T-helper 2 cell treated with Interferon-gamma antibody and Interleukin-4, amounts not matched to agents 5 μg/mL and 100 μg/mL, for 36 hours (primary cell): Measurements from ENCODE around the gene EFCAB6.

Experiments used
- DNase-seq: peaks from one replicate; pipeline ENCODE4 v3.0.0; 2021; ENCODE audit warnings: low spot score
- H3K27ac Mint-ChIP-seq: one replicate; pipeline ENCODE4 v1.8.0; 2021; ENCODE audit warnings: mild to moderate bottlenecking, mixed read lengths
- H3K27me3 Mint-ChIP-seq: one replicate; pipeline ENCODE4 v1.8.0; 2021; ENCODE audit warnings: low read depth, mixed read lengths
- H3K36me3 Mint-ChIP-seq: one replicate; pipeline ENCODE4 v1.8.0; 2021; ENCODE audit warnings: low read depth, mixed read lengths
- H3K4me1 Mint-ChIP-seq: one replicate; pipeline ENCODE4 v1.8.0; 2021; ENCODE audit warnings: low read depth, mixed read lengths
- H3K4me3 Mint-ChIP-seq: one replicate; pipeline ENCODE4 v1.8.0; 2022; ENCODE audit warnings: mild to moderate bottlenecking, moderate library complexity, mixed read lengths
- H3K9me3 Mint-ChIP-seq: one replicate; pipeline ENCODE4 v1.8.0; 2021; ENCODE audit warnings: mixed read lengths

The EFCAB6 gene

DNA sequence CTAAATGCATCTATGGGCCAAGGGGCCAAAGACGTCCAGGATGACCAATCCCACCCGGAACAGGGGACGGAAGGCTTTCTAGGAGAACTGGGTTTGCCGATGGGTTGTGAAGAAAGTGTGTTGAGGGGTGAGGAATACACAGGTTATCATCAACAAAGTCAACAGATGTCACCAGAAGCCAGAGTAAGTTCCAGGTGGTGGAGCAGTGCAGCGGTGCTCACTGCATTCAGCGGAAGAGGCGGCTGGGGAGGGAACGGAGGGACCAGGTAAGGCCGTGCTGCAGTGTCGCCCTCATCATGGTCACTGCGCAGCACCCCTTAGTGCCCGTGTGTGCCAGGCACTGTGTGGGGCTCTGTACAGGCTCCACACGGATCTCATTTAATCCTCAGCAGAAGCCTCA, 176.0 kb downstream of the EFCAB6 start:
- Mint-ChIP-seq H3K9me3 (peaks cover 15% of the 10 kb centered on the region), H3K36me3 (no peaks in the 10 kb centered on the region), H3K27me3 (no peaks in the 10 kb centered on the region), H3K4me1 (no peaks in the 10 kb centered on the region), H3K4me3 (no peak overlapping the region), H3K27ac (no peak overlapping the region)
- no peak for DNase-seq

DNA sequence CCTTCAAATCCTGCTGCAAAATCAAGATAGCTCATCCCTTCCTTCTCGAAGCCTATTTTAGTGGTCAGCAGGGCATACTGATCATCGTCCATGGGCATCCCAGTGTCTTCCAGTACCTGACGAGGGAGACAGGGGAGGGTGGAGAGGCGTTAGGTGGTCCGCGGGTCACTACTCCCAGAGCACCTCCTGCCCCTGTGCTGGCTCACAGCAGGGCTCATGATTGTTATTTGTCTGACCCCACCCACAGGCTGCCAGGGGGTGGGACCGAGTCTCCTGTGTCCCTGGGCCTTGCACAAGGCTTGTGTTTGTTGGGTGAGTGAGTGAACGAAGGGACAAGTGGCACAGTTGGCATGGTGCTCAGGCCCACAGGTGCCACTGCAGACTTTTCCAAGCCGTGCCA, 177.0 kb downstream of the EFCAB6 start:
- Mint-ChIP-seq H3K36me3 (no peaks in the 10 kb centered on the region), H3K9me3 (peaks cover 15% of the 10 kb centered on the region), H3K27ac (no peak overlapping the region), H3K4me3 (no peak overlapping the region), H3K27me3 (no peaks in the 10 kb centered on the region), H3K4me1 (no peaks in the 10 kb centered on the region)
- DNase-seq: no peak

DNA sequence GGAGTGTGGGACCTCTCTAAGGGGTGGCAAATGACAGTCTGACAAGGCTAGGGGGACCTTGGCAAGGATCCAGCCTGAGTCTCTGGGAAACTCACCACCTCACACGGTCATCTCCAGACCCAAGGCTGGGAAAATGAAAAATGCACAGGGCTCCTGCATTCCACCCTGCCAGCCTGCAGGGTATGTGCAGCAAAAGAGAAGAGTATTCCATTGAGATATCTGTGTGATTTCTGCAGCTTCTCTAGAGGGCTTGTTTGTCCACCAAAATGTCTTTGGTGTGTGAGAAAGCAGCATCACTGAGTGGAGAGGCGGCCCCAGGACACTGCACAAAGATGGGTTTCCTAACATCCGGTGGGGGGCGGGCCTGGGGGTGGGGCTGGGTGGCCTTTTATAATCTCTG, 177.8 kb downstream of the EFCAB6 start:
- Mint-ChIP-seq H3K27me3 (no peaks in the 10 kb centered on the region), H3K4me3 (no peak overlapping the region), H3K36me3 (no peaks in the 10 kb centered on the region), H3K27ac (no peak overlapping the region), H3K4me1 (no peaks in the 10 kb centered on the region), H3K9me3 (peaks cover 9% of the 10 kb centered on the region)
- DNase-seq: no peak

DNA sequence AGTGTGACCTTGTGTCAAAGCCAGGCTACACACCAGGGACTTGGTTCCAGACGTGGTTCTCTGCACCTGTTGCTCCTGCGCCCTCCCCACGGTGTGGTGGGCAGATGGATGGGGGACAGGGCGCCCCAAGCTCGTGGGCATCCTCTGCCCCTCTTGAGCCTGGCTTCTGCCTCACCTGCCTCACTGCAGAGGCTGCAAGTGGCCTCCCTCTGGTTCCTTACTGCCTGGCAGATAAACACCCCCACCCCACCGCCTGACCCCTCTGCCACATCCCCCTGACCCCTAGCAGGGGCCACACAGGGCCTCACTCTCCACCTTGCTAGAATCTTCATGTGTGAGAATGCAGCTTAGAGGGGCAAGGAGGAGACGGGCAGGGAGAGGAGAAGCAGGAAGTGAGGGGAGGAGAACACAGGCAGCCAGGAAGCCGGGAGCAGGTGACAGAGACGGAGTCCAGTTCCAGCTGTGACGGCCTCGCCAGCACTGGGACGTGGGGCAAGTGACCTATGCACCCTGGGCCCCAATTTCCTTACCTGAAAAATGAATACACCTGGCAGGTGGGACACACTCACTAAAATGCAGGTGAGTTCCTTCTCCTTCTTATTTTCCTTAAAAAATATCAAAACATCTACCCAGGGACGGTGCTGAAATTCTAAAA, 178.3 kb downstream of the EFCAB6 start:
- no peaks in the 10 kb centered on the region for H3K27me3 Mint-ChIP-seq
- no peak for DNase-seq
- H3K4me1 Mint-ChIP-seq: no peaks in the 10 kb centered on the region
- H3K36me3 Mint-ChIP-seq: no peaks in the 10 kb centered on the region
- H3K4me3 Mint-ChIP-seq: no peak overlapping the region
- H3K27ac Mint-ChIP-seq: no peak overlapping the region
- peaks cover 4% of the 10 kb centered on the region for H3K9me3 Mint-ChIP-seq

DNA sequence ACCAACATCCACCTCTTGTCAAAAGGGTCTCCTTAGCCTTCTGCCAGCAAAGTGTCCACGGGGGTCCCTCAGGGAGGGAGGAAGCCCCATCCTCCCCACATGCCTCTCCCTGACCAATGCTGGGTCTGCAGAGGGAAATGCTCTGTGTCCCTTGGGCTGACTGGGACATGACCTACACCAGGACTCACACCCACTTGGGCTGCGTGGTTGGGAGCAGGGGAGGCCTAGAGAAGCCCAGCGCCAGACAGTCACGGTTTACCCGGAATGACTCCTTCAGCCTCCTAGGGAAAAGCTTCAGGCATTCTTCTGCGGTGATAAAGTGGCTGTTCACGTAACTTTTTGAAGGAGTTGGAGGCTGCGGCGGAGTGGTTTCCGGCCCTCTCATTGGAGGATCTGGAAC, 180.3 kb downstream of the EFCAB6 start:
- Mint-ChIP-seq H3K9me3 (no peaks in the 10 kb centered on the region), H3K27me3 (no peaks in the 10 kb centered on the region), H3K4me1 (no peaks in the 10 kb centered on the region), H3K4me3 (no peak overlapping the region), H3K36me3 (no peaks in the 10 kb centered on the region), H3K27ac (no peak overlapping the region)
- DNase-seq: no peak

DNA sequence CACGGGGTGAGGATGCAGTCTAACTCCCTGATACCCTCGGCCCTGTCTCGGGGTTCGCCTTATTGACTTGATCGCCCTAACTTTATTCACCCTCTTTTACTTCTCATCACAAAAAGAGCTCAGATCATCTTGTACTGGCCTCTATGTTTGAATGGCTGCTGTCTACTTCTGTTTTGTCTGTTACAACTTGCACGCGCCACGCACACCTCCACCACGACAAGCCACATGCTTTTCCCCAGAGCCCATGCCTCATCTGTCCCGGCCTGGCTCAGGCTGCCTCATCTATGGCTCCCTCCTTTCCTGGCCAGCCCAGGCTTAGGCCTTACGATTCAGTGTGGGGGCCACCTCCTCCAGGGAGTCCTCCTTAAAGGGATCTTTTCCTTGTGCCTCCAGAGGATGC, 180.9 kb downstream of the EFCAB6 start:
- Mint-ChIP-seq H3K4me3 (no peak overlapping the region), H3K27me3 (no peaks in the 10 kb centered on the region), H3K9me3 (no peaks in the 10 kb centered on the region), H3K36me3 (no peaks in the 10 kb centered on the region), H3K4me1 (no peaks in the 10 kb centered on the region), H3K27ac (no peak overlapping the region)
- no peak for DNase-seq

DNA sequence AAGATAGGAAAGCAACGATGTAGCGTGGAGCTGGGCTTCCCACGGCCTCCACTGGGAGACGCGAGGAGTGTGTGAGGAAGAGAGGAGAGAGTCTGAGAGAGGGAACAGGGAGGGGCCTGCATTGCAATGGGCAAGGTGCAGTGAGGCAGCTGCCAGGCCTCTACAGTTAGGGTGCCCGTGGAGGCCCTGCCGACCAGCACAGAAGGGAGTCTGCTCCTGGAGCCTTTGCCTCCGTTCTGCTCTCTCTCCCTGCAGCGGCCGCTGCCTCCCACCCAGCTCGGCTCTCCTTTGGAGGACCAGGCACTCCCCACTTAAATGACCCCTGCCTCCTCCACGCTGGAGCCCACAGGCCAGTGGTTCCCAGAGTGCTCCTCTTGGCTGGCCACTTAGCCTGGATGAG, 181.7 kb downstream of the EFCAB6 start:
- H3K4me1 Mint-ChIP-seq: no peaks in the 10 kb centered on the region
- no peak overlapping the region for H3K27ac Mint-ChIP-seq
- DNase-seq: no peak
- H3K27me3 Mint-ChIP-seq: no peaks in the 10 kb centered on the region
- H3K4me3 Mint-ChIP-seq: no peak overlapping the region
- H3K36me3 Mint-ChIP-seq: no peaks in the 10 kb centered on the region
- H3K9me3 Mint-ChIP-seq: no peaks in the 10 kb centered on the region

DNA sequence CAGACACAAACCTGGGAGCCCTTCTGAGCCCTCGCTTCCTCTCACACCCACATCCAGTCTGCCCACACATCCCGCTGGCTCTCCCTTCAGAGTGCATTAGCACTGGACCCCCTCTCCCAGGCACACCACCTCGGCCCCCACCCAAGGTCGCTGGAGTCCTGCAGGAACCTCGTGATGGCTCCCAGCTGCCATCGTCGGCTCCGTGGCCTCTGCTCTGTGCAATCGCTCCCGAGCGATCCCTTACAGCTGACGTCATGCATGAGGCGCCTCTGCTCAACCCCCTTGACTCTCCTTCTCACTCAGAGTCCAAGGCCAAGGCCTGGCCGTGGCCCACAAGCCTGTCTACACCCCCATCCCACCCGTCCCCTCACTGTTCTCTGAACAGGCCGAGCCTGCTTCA, 183.9 kb downstream of the EFCAB6 start:
- no peaks in the 10 kb centered on the region for H3K4me1 Mint-ChIP-seq
- no peak overlapping the region for H3K4me3 Mint-ChIP-seq
- H3K9me3 Mint-ChIP-seq: no peaks in the 10 kb centered on the region
- DNase-seq: no peak
- no peaks in the 10 kb centered on the region for H3K27me3 Mint-ChIP-seq
- H3K27ac Mint-ChIP-seq: no peak overlapping the region
- H3K36me3 Mint-ChIP-seq: no peaks in the 10 kb centered on the region

DNA sequence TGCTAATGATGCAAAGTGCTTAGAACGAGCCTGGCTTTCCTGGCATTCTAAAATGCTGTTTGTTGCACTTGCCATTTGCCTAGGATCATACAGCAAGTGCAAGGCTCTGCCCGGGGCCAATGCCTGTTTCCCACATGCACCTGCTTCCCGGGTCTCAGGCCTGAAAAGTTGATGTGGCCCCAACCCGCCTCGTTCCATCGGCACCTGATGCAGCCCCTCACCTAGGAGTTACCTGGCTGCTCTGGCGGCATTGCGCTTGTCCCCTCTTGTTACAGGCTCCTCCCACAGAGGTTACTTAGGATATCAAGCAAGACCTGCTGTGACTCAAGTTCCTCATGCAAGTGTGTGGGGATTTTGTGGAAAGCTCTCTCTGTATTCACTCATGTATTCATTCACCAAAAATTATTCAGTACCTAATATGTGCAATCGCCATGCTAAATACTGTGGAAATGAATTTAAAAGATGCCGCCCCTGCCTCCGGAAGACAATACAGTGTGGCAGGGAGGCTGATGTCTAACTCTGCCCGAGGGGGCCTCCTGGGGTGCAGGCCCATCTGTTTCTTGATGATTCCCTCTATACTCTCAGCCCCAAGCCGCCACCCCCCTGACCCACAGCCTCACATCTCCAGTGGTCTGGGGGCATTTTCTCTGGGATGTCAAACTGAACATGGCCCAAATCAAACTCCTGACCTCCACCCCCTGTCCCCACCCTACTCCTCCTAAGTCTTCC, 184.5 kb downstream of the EFCAB6 start:
- H3K4me1 Mint-ChIP-seq: no peaks in the 10 kb centered on the region
- no peak overlapping the region for H3K27ac Mint-ChIP-seq
- H3K27me3 Mint-ChIP-seq: no peaks in the 10 kb centered on the region
- no peaks in the 10 kb centered on the region for H3K9me3 Mint-ChIP-seq
- no peaks in the 10 kb centered on the region for H3K36me3 Mint-ChIP-seq
- DNase-seq: no peak
- no peak overlapping the region for H3K4me3 Mint-ChIP-seq

DNA sequence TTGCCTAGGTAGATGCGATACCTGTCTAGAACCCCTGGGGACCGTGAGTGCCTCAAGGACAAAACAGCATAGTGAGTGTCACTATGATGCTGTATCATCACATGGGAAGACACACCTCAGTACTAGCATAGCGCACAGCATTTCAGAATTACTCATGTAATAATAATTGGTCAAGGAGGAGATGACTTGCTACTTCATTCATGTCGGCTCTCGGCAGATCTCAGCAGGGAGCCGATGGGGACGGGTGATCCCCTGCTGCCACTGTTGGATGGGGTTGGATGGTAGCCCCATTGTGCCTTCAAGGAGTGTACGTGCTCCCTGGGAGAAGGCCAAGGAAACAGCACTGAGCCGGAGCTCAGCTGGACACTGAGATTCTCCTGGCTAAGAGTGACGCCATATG, 186.9 kb downstream of the EFCAB6 start:
- Mint-ChIP-seq H3K9me3 (no peaks in the 10 kb centered on the region), H3K36me3 (no peaks in the 10 kb centered on the region), H3K27ac (no peak overlapping the region), H3K27me3 (no peaks in the 10 kb centered on the region), H3K4me3 (no peak overlapping the region), H3K4me1 (no peaks in the 10 kb centered on the region)
- DNase-seq: no peak

DNA sequence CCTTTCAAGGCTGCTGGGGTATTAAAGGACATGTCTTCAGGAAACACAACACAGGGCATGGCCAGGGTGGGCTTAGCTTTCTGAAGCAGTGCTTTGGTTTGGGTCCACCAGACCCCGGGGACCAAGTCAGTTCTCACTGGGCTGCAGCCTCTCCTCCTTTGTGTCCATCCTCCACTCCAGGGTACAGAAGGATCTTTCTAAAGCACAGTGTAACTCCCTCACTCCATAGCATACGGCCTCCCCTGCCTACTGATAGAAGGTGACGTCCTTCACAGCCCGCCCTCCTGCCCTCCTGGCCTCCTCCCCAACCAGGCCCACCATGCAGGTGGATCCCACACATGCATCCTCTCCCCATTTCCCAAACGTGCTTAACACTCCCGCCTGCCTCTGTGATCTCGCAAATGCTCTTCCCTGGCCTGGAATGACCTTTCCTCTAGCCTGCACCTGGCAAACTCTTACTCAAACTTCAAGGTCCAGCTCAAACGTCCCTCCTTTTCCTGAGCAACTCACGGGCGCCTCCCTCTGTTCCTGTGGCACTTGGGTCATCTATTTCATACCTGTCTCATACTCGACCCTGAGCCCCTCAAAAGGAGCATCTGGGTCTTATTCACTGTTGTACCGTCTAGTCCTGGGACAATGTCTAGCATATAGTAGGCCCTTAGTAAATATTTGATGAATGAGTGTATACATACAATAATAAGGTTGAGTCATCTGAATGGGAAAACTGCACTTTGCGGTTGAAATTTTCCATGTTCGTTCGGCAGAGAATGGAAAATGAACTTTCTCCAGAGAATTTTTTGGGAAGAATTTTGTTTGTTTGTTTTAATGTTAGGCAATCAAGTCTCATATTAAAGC, 187.7 kb downstream of the EFCAB6 start:
- no peak overlapping the region for H3K27ac Mint-ChIP-seq
- DNase-seq: no peak
- no peak overlapping the region for H3K4me3 Mint-ChIP-seq
- H3K36me3 Mint-ChIP-seq: no peaks in the 10 kb centered on the region
- H3K27me3 Mint-ChIP-seq: peaks cover 1% of the 10 kb centered on the region
- no peaks in the 10 kb centered on the region for H3K4me1 Mint-ChIP-seq
- no peaks in the 10 kb centered on the region for H3K9me3 Mint-ChIP-seq

DNA sequence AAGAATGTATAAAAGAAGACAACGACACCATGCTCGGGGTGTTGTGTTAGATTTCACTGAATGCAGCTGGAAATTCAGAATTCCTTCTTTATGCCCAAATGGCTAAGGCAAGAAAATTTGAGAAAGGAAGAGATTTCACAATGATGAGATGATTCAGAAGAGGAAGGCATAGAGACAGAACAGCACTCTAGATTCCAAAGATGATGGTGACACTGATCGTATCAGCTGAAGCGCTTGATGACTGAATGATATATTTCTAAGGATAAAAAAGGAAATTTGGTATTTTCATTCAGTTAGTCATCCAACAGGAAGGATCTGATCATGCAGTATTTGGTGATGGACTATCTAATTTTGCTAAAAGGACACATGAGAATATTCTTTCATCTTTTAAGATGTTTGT, 189.2 kb downstream of the EFCAB6 start:
- H3K9me3 Mint-ChIP-seq: no peaks in the 10 kb centered on the region
- H3K4me3 Mint-ChIP-seq: no peak overlapping the region
- no peaks in the 10 kb centered on the region for H3K36me3 Mint-ChIP-seq
- H3K4me1 Mint-ChIP-seq: no peaks in the 10 kb centered on the region
- H3K27me3 Mint-ChIP-seq: peaks cover 2% of the 10 kb centered on the region
- H3K27ac Mint-ChIP-seq: no peak overlapping the region
- no peak for DNase-seq

DNA sequence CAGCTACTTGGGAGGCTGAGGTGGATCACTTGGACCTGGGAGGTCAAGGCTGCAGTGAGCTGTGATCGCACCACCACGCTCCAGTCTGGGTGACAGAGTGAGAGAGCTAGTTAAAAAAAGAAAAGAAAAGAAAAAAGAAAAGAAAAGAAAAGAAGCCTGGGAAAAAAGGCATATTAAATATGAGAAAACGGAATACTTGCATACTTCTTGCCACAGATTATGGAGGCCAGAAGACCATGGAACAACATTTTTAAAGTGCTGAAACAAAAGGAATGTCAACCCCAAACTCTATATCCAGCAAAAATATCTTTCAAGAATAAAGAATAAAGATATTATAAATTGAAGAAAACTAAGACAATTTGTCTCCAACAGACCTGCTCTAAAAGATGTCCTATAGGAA, 191.9 kb downstream of the EFCAB6 start:
- Mint-ChIP-seq H3K9me3 (no peaks in the 10 kb centered on the region), H3K4me3 (no peak overlapping the region), H3K27me3 (peaks cover 2% of the 10 kb centered on the region), H3K4me1 (no peaks in the 10 kb centered on the region), H3K36me3 (no peaks in the 10 kb centered on the region), H3K27ac (no peak overlapping the region)
- DNase-seq: no peak

DNA sequence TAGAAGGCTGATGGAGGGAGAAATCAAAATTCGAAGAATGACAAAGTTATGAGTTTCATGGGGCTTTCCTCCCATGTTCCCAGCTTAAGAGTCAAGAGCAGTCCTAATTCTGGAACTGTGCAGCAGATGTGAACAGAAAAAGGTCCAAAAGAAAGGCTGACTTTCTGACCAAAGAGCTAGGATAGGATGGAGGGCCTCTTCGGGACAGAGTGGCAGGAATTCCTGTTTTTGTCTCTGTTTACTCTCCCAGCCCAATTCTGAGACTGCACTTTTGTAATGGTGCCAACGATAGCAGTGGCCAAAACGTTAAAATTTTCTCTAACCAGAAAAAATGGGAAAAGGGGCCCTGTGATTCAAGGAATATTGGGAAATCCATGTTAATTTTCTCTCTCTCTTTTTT, 193.6 kb downstream of the EFCAB6 start:
- no peak for DNase-seq
- Mint-ChIP-seq H3K27me3 (peaks cover 2% of the 10 kb centered on the region), H3K27ac (no peak overlapping the region), H3K4me3 (no peak overlapping the region), H3K4me1 (no peaks in the 10 kb centered on the region), H3K36me3 (no peaks in the 10 kb centered on the region), H3K9me3 (no peaks in the 10 kb centered on the region)
